ENCODE measurements around the gene EXOSC10.
A peak's percentile ranks its signal among the peaks of the same experiment; 100 is the strongest.

EXOSC10 gene

DNA sequence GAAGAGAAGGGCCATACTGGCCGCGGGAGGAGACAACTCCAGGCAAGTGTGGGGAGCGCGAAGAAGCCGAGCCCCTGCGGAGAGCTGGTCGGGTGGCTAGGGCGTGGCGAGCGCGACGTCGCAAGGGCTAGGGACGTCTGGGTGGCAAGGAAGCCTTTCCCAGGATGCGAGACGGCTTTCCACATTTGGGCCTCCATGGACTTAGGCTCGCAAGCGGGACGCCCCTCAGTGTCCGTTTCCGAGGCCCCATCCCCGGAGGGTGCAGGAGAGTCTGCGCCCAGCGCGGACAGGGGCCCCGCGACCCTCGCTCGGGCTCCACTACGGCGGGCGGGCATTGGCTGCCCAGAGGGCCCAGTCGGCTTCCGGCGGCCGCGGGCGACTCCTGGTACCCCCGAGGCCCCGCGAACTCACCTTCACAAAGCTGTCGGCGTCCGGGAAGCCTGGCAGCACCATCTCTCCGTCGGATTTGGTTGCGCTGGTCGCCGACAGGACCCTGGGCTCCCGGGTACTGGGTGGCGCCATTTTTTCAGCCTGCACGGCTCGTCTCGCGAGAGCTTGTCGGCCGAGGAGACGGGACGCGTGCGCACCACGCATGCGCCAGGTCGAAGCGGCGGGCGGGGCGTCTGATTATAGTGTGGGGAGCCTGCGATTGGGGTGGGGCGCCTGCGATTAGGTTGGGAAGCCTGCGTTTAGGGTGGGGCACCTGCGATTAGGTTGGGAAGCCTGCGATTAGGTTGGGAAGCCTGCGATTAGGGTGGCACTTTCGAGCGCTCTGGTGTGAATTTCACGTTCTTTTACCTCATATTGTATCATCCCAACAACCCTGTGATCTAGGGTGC is at the start of gene EXOSC10:
EXOSC10 (minus strand) TSS at position 560 of the 839 bp plus-strand sequence; CDS start at position 522, 38 bp downstream.
- peak; percentile 94 for DNase-seq (ENCODE audit: insufficient read length, low spot score)

DNA sequence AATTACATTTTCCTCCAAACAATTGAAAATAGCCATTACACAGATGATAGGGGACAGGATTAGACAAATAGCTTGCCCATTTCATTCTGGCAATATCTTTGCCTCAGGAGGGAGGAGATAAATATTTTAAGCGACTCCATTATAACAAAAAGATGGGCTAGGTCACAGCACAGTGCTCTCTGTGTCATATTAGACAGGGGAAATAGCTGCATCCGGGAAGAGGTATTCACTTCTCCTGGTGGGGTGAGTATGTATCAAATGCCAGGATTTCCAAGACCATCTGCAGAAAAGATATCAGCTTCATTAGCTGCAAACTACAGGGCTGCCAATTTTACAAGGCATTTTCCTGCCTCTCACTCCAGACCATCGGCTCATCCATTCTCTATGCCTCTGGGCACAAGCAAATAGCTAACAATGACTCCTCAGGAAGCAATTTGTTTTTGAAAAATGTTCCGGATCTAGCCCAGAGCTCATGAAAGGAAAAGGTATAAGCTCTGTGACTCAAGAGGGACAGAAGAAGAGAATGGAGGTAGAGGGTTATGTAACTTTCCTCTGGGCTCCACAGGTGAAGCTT is 47.6 kb upstream of the EXOSC10 start:
- no peak for FAIRE-seq
- no peak for DNase-seq (ENCODE audit: insufficient read length, low spot score)

More for the DNA sequence above, at the start of gene EXOSC10:
- peak; percentile 90 for FAIRE-seq

DNA sequence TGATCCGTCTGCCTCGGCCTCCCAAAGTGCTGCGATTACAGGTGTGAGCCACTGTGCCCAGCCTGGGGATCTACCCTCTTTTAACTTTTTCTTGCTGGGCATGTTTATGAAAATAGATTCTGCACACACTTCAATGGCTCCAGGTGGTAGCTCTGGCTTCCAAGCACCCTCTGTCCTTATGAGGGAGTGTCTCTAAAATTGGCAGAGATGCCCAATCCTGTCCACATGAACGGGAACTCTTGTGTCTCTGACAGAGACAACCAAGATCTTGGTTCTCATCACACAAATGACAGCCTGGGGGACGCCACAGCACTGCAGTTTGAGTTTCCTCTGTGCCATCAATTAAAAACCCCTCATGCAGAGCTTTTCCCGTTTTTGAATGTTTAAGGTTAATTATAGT is 46.1 kb upstream of the EXOSC10 start:
- FAIRE-seq: no peak

DNA sequence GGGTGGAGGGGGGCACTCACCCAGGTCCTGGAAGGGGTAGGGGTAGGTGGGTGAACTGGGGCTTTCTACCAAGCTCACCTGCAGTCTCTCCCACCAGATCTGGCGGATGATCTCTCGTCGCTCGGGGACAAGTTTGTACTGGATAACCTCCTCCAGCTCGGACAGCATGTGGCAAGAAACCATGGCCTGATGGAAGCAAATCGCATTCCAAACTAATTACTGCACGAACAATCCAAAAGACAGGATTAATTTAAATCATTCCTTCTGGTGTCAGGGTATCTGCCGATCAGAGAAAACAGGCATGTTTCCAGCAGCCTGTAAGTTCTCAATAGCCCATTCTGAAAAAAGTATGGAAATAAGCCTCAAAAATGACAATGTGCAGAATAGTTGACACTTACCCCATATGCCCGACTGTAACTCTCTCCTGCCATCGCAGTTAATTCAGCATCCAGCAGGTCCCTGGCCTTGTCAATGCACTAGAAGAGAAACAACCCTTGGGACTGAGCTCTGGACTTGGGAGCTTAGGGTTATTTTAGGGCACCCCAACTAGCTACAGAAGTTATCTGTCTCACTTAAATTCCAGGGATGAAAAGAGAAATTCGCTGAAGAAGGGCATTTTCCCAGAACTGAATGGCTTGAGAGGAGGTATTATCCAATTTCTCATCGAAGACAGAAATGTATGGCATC is 45.0 kb upstream of the EXOSC10 start:
- FAIRE-seq: no peak
- DNase-seq (ENCODE audit: insufficient read length, low spot score): no peak

More for the DNA sequence above, 46.1 kb upstream of the EXOSC10 start:
- no peak for DNase-seq (ENCODE audit: insufficient read length, low spot score)

DNA sequence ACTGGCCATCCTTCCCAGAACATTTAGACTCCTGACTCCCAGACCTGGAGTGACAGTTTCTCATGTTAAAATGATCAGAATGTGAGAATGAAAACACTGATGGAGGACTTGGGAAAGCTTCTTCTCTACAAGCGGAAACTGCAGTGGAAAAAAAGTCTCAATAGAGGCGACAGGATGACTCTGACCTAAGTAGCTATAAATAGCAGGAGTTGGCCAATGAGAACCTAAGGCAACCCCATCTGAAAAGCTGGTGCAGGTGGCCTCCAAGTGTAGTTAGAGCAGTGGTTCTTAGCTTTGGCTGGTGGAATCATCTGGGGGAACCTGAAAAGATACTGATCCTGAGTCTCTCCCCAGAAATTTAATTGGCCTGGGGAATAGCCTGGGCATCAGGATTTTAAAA is 44.2 kb upstream of the EXOSC10 start:
- FAIRE-seq: no peak
- no peak for DNase-seq (ENCODE audit: insufficient read length, low spot score)

DNA sequence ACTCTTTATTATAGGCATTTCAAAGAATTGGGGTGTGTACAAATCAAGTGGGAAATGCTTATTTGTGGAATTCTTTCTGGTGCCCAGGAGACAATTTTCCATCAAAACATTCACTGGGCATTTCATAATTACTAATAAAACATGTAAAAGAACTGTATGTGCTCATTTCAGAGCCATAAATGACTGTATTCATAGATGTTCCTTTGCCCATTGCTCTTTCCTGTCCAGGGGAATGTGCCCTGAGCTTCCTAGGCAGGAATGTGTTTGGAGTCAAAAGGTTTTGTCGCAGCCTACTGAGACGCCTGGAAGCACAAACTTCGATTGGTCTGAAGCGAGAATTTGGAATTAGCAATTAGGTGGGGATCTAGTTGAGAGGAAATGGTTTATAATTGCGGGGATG is 43.7 kb upstream of the EXOSC10 start:
- FAIRE-seq: no peak

DNA sequence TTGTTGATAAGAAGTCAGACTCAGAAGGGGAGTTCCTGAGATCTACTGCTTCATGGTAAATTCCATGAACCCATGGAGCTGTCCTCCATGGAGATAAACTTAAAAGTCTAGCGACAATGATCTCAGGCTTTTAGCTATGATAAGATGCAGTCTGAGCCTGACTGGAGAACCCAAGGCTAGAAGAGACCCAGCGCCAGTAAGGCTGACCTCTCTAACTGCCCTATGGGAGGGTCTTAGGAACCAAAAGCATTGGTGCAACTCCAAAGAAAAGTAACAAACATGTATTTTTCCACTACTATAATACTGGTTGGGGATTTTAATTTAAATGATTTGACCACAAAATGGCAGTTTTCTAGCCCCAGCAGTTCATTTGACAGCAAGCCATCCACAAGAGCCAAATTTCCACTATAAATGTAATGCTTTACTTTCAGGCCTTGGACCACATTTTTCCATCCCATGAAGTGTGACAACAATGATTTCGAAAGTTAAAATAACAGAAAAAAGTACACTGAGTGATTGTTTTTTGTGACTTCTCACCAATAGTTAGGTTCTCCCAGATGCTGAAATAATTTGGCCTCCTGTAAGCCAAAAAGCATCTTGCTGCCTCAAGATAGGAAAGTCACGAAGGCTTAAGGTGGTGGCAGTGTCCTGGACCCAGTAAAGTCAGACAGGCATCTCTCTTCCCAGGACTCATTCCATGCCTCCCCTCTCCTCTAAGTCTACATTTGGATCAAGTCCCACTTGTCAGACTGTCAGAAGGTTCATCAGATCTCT is 43.1 kb upstream of the EXOSC10 start:
- DNase-seq (ENCODE audit: insufficient read length, low spot score): no peak
- no peak for FAIRE-seq

More for the DNA sequence above, 43.7 kb upstream of the EXOSC10 start:
- DNase-seq (ENCODE audit: insufficient read length, low spot score): no peak

DNA sequence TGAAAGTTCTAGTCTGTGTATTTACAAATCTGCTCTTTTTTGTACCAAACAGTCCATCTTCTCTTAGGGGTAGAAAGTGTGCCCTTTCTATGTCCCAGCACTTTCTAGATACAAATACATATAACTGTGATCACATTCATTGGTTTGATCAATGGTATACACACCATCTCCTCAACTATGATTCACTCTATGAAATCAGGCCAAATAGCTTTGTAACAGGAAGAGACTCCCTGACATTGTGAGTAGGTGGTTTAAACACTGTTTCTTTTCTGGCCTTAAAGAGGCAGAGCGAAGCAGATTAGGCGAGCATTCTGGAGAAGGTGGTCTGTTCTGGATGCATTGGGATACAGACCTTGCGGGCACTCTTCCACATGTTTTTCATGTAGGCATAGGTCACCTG is 39.3 kb upstream of the EXOSC10 start:
- FAIRE-seq: no peak
- no peak for DNase-seq (ENCODE audit: insufficient read length, low spot score)

DNA sequence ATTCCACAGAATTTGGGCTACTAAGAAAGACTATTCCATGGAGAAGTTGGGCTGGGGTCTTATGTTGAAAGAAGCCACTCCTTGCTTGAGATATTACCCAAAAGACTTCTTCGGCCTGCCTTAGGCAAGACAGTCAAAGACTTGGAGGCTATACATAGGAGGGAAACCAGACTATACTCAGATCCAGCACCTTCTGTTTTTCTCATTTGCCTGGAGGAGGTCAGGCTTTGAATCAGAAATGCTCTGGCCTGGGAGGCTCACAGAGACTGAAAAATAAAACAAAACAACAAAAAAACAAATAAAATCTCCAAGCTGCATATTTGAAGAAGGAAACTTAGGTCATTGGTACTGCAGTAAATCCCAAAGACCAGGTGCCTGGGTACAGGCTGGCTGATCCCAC is 38.4 kb upstream of the EXOSC10 start:
- no peak for FAIRE-seq
- DNase-seq (ENCODE audit: insufficient read length, low spot score): no peak

DNA sequence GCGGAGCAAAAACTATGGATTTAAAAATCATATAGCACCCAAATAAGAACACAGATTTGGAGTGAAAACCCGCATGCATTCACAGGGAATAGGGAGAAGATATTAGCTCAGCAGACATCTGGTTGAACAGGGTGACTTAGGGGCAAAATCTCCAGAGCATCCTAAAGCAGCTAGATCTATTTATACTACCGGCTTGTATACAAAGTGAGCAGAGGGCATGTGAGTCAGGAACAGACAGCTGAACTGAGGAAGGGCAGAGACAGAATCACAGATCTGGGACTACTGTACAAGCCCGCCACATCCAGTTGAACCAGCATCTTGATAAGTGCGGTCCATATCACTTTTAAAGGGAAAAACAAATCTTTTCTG is 35.2 kb upstream of the EXOSC10 start:
- no peak for FAIRE-seq
- no peak for DNase-seq (ENCODE audit: insufficient read length, low spot score)

DNA sequence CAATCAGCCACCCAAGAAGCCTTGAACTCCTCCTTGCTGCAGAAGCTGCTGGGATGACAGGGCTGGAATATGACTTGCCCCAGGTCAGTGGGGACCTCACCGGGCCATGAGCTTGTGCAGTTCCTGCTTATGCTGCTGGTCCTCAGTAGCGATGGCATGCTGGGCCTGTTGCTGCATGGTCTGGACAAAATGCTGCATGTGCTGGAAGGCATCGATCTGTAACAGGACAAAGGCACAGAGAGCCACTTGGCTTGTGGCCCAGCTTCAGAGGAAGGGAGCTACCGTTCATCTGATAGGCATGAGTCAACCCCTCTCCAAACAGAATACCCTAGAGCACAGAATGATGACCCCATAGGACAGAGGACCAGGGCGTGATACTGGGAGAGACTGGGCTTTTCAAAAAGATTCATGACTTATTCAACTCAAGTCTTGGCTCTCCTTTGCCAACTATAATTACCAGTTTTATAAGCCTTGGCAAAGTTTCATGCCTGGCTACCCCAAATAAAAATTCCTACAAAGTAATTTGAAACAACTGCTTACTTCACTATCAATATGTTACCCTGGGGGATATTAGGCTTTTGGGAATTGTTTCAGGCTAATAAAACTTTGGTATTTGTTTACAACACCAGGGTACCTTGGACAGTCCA is 34.7 kb upstream of the EXOSC10 start:
- no peak for DNase-seq (ENCODE audit: insufficient read length, low spot score)
- FAIRE-seq: no peak

DNA sequence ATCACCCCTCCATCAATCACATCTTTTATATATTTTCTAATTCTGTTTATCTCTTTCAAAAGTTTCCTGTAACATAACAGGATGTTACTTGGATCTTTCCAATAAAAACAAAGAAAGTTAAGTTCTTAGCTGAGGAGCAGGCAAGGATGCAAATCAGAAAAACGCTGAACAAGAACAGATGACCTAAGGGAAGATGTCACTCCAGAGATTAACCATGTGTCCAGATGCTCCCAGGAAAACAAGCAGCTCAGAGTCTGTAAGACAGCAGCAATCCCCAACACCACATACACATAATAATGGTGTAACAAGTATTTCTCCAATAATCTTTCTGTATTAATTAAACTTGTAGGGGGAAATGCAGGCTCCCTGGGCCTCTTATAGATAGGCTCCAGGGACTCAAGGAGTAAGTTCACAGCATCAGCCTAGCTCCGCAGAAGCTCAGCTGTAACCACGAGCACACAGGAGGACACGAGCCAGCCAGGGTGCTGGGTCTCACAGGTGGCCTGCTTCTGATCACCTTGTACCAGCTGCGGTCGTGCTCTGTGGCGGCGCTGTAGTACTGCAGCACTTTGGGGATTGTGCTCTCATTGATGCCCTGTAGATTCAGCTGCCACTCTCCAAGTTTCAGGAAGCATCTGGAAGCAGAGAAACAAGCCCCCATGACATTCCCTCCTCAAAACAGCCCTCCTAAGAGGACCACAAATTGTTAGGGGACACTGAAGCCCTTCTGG is 33.1 kb upstream of the EXOSC10 start:
- FAIRE-seq: no peak

DNA sequence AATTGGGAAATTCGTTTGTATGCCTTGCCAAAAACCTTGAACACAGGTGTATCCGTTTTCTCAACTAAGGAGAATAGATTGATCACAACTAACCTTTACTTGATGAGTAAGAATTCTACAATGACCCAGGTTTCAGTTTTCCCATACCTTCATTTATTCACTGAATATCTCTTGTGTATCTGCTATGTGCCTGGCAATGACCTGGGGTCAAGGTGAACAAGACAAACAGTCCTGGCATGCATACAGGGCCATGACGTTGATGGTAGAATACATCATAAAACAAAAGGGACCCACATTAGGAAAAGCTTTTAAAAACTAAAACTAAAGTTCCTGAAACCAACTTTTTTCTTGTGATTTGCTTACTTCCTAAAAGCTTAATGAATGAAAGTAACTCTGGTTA is 32.1 kb upstream of the EXOSC10 start:
- FAIRE-seq (no peak), DNase-seq (ENCODE audit: insufficient read length, low spot score) (no peak)

More for the DNA sequence above, 33.1 kb upstream of the EXOSC10 start:
- DNase-seq (ENCODE audit: insufficient read length, low spot score): no peak

DNA sequence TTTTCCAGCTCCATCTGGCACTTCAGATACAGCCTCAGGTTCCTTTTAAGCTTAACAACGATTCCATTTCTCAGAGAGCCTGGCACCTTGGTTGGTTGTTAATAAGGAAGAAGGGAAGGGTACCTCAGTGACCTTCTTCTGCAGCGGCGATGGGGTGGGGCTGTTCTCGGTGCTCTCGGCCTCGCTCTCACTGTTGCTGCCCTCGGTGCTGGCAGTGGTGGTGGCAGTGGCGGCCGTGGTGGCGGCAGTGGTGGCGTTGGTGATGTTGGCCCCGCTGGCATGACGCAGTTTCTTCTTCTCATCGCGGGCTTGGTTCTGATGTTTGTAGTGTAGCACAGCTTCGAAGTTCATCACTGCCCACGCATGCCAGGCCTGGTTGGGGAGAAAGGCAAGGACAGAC is 30.7 kb upstream of the EXOSC10 start:
- FAIRE-seq (no peak), DNase-seq (ENCODE audit: insufficient read length, low spot score) (no peak)

DNA sequence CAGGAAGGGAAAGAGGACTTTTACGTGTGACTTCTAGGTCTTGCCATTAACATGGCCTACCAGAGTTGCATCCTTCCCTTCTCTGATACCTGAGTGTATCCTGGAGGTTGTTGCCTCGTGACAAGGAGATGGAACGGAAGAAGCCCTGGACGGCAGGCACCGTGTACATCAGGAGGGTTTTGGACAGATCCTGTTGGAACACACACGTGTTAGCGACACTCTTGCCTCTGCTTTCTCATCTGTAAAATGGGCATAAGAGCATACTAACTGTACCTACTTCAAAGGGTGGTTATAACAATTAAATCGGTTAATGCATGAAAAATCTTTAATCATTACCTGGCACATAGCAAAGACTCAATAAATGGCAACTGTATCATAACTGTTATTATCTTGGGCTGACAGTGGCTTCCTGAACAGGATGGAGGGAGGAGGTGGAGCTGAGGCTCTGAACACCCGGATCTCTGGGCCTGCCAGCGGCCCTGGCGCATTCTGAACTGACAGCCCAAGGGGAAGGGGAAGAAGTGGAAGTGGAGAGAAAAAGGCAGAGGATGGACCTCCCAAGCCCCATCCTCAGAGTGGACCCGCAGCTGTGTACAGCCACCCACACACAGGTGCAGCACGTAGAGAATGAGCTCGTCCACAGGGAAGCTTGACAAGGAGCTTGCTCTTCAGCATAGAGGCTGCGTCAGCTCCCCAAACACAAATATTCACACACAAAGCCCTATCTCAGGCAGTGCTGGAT is 30.2 kb upstream of the EXOSC10 start:
- FAIRE-seq (no peak), DNase-seq (ENCODE audit: insufficient read length, low spot score) (no peak)

DNA sequence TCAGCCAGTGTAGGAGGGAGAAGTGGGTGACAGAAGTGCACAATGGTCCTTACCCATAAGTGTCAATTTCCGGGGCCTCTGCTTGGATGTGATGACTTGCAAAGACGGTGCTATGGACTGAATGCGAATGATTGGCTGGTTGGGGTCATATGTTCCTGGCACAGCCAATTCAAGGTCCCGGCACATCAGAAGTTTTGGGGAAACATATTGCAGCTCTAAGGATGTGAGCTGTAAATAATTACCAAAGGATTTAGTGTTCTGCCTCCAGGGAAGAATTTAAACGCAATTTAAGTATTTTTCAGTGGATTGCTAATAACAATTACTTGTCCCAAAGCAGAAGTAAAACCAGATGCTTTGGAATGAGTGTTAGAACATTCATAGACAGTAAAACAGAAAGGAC is 26.9 kb upstream of the EXOSC10 start:
- FAIRE-seq (no peak), DNase-seq (ENCODE audit: insufficient read length, low spot score) (no peak)

DNA sequence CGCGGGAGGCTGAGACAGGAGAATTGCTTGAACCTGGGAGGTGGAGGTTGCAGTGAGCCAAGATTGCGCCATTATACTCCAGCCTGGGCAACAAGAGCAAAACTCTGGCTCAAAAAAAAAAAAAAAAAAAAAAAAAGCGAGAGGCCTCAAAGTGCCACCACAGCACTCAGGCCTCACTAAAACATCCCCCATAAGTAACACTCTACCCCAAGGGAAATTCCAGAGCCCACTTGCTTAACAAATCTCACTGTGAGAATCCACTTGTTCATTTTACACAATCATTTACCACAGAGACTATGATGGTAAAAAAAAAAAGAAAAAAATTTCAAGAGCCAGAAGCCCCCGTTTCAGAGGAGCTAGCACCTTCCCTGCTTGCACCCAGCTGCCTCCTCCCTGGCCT is 26.3 kb upstream of the EXOSC10 start:
- DNase-seq (ENCODE audit: insufficient read length, low spot score): no peak
- FAIRE-seq: no peak

DNA sequence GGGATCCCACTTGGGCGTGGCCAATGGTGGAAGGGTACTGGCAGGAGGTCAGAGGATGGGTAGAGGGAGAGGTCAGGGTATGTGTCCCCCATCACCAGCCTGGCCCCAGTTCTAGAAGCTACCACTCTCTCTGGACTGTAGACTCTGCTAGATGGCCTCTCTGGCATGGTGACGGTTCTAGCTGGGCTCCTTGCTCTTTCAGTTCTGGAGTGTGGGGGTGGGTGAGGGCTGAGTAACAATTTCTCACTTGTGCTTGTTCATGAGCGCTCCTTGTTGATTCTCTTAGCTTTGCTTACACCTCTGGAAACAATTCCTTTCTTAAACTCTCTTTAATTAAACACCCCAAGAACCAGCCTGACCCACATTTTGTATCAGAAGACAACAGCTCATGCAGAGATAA is 25.3 kb upstream of the EXOSC10 start:
- no peak for FAIRE-seq
- DNase-seq (ENCODE audit: insufficient read length, low spot score): no peak

DNA sequence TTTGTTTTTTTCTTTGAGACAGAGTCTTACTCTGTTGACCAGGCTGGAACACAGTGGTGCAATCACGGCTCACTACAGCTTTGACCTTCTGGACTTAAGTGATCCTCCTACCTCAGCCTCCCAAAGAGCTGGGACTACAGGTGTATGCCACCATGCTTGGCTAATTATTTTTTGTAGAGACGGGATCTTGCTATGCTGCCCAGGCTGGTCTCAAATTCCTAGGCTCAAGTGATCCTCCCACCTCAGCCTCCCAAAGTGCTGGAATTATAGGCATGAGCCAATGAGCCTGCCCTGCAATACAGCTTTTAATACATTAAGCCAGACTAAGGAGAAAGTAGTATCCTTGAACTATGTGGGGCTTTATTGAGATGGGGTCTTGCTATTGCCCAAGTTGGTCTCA is 16.6 kb upstream of the EXOSC10 start:
- no peak for DNase-seq (ENCODE audit: insufficient read length, low spot score)
- FAIRE-seq: no peak
